Renal cortical epithelial cell (primary cell): ENCODE measurements around the gene EPB41L4A. TPM values are rescaled to one million over a fixed set of nuclear protein-coding genes. Genes with fewer than 3 reads are reported as not detected.
A peak's percentile ranks its signal among the peaks of the same experiment; 100 is the strongest.

Experiments used
- DNase-seq: peaks from one replicate; pipeline ENCODE4 v3.0.0-alpha.2; 2011; ENCODE audit warnings: low read depth
- total RNA-seq: library from RNA; depleted of rRNA; stranded (reverse); fragments of >200 nt; gene quantifications from 2 replicates; pipeline ENCODE4 v1.2.3, GENCODE V29; 2014

The EPB41L4A gene
- total RNA-seq, 1 donor from 2014 or later = 26.1 TPM

DNA sequence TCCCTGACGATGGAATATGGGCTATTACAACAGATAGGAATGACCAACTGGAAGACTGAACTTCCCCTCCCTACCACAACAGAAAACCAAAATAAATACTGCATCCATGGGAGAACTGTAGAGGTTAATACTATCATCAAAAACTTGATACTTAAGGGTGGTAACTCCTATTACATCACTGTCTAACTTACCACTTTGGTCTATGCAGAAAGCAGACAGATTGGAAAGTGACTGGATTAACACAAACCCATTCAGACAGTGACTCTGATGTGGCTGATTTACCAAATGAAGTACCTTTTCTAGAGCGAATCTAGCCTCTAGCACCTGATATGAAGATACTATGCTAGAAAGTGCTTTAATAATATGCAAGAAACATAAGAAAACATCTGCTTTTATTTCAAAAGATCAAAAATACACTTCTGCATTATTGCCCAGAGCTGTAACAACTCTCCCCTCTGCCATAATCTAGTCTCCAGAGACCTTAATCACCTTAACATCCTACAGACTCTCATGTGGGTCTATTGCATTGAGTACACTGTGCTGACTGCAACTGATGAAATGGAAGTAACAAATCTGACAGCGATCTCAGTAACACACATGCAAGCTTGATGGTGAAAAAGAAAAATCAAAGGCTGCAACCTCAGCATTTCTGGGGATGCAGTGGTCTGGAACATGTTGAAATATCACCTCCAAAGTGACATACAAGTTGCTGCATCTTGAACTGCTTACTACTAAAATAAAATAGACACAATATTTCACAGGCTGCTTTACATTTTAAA lies 62.7 kb downstream of the EPB41L4A start:
- DNase-seq = no peak

DNA sequence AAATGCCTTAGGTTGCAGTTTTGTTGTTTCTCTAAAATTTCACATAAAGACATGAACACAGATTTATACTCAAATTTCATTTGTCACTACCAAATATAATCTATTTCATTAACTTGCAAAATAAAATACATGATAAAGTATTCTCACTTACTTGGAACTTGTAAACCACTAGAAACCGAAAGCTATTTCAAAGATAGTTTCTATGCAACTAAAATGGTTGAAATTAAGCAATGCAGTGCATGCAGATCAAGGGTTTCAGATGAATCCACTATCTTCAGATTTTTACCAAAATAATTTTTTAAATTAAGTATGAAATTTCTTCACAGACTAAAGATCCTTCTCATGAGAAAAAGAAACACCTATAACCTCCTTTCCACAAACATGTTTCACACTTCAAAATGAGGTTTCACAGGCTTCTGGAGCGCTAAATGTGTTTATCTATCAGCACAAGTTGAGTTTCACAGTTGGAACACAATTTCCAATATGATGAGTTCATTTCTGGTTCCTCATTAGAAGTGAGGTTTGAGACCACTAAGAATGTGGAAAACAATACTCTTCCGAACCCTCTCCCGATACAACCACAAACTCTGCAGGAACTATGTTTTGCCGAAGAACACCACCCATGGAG lies 63.9 kb downstream of the EPB41L4A start:
- DNase-seq = no peak

DNA sequence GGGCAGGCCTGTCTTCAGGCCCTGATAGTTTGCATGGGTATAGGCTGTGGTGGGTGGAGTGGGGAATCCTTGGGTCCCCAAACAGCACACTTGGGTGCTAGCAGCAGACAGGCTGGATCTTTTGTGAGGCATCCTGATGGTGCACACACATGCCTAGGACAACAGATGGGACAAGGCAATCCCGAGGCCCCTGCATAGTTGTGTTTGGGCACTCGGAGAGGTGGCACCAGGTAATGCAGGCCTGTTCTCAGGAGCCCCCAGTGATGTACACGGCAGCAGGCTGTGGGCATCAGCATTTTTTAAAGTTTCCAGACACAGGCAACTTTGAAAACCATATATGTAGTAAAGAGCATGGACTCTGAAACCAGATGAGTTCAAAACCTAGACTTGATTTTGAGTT lies 65.4 kb downstream of the EPB41L4A start:
- no peak for DNase-seq

DNA sequence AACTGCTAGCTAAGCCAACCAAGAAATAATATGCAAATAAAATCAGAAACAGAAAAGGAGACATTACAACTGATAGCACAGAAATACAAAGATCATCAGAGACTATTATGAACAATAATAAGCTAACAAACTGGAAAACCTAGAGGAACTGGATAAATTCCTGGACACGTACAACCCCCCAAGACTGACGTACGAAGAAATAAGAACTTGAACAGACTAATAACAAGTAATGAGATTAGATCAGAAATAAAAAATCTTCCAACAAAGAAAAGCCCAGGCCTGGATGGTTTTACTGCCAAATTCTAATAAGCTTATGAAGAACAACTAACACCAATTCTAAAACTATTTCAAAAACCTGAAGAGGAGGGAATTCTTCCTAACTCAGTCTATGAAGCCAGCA lies 67.9 kb downstream of the EPB41L4A start:
- no peak for DNase-seq

DNA sequence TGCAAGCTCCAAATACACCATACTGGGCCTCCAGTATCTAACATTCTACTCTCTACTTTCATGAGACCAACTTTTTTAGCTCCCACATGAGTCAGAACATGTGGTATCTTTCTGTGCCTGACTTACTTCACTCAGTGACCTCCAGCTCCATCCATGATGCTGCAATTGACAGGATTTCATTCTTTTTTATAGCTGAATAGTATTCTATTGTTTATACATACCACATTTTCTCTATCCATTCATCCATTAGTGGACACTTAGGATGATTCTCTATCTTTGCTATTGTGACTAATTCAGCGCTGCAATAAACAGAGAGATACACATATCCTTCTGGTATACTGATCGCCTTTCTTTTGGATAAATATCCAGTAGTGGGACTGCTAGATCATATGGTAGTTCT lies 68.5 kb downstream of the EPB41L4A start:
- DNase-seq = no peak

DNA sequence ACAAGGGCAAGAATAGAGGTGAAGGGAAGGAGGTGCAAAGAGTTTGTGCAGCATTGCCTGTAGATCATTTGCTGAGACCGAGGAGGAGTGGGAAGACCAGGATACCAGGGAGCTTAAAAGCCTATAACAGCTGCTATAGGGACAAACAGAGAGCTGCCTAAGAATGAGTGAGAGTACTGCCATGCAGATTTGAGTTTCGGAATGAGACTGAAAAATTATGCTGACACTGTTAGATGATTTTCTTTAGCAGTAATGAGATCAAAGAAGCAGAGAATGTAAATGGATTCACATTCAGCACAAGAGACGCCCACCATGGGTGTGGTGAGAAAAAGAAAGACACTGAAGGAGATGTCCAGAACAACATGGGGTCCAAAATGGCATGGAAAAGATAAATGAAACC lies 69.7 kb downstream of the EPB41L4A start:
- no peak for DNase-seq

DNA sequence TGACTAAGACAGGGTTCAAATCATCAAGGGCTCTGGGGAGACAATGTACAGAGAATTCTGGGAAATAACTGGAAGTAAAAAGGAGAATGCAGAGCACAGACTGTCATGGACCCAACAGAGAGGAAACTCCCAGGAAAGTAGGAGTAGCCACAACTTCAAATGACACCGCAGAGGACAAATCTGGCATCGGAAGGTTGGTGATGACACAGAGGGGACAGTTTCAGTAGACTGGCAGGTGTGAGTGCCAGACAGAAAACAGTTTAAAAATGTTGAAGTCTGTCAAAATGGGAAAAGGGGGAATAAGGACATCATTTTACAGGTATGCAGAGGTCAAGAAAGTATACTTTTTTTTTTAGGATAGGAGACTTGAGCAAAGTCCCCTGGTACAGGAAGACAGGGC lies 70.2 kb downstream of the EPB41L4A start:
- no peak for DNase-seq

DNA sequence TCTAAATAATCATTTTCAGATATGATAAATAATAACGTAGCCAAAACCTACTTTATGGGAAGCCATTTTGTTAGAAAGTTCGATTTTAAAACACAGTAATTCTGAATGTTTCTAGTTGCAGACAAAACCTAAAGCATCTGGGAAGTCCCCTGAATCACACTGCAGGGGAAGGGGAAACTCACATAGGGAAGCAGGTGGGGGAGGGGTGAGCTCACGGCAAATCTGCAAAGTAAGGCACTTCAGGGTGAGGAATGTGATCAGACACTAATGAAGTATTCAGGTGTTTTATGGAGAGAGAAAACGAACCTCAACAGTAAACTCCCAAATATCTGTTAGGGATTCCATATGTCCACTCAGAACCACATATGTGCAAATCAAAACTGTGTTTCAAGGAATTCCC lies 70.7 kb downstream of the EPB41L4A start:
- no peak for DNase-seq

DNA sequence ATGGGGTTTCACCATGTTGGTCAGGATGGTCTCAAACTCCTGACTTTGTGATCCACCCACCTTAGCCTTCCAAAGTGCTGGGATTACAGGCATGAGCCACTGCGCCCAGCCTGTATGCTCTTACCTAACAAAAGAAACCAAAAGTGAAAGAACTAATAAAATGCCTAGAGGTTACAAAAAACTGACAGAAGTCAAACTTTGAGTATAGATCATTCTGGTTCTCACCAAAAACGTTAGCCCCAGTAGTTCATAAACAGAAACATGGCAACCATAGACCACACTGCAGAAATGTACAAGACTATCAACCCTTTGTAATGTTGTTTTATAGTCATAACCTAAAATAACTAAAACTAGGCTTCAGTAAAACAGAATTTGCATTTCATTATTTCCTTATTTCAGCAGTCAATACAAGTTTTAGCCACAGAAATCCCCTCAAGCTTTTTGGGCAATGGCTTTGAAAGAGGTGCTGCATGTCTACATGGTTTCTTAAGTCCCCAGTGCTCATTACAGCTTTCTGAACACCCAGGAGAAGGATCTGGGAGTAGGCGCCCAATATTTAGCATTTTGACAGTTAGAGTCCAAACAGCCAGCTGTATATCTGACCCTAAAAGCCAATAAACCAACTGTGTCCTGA lies 72.5 kb downstream of the EPB41L4A start:
- DNase-seq = no peak

DNA sequence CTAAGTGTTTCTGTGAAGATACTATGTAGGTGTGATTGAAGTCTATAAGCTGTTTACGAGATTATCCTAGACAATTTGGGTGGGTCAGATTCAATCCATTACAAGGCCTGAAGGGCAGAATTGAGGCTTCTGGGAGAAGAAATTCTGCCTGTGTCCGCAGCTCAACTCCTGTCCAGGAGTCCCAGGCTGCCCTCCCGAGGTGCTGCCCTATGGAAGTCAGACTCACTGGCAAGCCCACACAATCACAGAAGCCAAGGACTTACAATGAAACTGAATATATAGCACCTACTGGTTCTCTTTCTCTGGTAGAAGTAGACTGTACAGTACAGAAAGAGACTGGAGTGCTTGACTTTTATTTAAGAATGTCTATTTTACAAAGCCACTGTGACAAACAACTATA lies 74.5 kb downstream of the EPB41L4A start:
- DNase-seq = no peak

DNA sequence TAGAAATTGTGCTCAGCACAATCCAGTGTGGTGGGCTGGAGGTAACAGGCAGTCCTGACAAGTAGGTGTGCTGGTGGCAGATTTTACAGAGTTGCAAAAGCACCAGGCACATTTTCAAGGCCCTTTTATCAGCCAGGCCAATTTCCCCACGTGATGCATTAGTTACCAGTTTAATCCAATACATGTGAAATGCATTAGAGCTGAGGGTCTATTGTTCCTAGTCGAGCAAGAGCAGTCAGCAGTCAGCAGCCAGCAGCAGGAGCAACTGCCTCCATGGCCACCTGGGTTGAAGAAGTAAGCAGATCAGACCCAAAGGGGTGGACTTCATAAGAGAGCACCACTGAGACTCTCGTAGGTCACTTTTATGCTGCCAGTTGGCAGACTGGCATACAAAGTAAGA lies 76.7 kb downstream of the EPB41L4A start:
- no peak for DNase-seq

DNA sequence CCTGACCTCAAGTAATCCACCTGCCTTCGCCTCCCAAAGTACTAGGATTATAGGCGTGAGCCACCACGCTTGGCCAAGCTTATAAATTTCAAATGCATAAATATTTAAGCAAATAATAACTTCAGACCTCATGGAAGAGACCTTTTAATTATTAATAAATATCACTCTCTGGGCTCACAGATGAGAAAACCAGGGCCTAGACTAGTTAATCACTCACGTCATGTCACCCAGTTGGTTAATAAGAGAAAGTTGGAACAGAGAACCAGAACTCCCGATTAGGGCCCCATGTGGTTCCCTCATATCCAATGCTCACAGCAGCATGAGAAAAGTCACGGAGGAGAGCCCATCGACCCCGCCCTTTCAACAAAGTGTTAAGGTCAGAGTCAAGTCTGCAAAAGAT lies 79.3 kb downstream of the EPB41L4A start:
- DNase-seq = peak; percentile 74

DNA sequence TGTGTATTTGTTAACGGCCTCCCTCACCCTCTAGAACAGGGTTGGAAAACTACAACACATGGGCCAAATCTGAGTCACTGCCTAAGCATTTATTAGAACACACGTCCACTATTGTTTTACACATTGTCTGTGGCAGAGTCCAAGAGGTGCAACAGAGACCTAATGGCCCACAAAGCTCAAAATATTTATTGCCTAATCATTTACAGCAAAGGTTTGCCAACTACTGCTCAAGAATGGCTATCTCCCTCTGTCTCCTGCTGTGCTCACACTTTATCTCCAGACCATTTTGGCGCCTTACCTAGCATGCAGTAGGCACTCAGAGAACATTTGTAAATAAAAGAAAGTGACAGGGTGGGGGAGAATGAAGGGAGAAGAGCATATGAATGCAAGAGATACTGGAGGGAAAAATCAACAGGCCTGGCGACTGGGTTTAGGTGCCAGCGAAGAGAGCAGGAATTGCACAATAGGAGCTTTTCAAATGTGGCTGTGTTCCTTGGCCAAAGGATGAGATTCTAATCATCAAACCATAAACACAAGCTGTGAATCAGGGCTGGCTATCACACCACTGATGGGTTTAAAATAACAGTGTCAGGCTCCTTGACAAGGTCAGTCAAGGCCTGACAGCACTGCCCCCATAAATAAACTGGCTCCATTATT lies 80.3 kb downstream of the EPB41L4A start:
- DNase-seq = peak; percentile 99

DNA sequence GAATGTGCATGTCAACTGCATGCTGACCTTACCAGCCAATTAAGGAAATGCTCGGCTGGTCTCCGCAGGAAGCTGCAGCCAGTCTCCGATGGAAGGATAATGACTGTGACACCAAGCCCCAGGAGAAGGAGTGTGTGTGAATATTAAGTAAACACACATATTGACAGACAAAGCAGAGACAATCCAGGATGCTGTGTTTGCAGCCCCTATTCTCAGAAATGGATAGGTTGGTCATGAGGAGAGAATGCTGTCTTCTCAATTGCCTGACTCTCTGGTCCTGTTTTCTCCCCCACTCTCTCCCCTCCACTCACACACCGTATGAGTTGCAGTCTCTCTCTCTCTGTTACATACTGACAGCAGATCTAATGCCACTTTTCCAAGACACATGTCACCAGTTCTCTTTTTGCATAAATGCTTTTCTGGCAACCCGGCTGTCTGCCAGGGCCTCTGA lies 85.7 kb downstream of the EPB41L4A start:
- no peak for DNase-seq

DNA sequence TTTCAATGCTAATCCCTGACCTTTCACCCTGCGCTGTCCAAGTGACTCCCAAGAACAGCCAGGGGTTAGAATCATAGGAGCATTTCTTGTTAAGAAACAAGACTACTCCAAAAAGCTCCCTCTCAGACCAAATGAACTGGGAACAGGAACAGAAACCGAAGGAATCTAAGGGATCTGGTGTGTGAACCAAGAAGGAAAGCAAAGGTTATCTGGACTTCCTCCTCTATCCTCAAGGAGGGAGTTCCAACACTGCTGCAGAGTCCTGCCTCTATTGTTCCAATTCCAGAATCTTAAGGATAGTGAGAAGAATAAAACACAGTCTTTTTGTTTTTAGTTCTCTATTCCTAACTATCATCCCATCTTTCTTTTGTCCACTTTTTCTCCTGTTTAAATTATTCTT lies 87.2 kb downstream of the EPB41L4A start:
- DNase-seq = no peak

DNA sequence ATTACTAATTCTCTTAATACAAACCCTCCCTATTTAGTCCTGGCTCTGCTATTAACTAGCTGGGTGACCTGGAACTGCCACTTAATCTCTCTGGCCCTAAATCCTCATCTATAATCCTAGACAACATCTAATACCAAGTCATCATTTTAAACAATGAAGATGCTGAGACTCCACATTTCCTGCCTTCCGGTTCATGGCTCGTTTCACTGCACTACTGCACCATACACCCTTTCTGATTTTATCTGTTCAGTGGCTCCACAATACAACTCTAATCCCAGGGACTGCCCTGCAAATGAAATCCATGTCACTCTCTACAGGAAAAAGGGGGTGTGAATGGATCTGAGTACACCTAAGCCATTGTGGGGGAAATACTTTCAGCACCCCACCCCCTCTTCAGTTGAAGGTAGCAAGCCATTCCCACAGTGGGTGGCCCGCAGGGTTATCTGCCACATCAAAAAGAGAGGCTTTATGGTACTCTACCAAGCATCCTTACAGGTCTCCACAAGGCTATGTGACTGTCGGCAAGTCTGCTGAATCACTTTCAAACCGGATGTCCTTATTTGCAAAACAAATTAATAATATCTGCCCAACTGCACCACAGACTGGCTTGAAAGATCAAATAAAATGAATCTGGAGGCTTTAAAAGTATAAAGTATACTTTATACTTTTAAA lies 89.5 kb downstream of the EPB41L4A start:
- no peak for DNase-seq

DNA sequence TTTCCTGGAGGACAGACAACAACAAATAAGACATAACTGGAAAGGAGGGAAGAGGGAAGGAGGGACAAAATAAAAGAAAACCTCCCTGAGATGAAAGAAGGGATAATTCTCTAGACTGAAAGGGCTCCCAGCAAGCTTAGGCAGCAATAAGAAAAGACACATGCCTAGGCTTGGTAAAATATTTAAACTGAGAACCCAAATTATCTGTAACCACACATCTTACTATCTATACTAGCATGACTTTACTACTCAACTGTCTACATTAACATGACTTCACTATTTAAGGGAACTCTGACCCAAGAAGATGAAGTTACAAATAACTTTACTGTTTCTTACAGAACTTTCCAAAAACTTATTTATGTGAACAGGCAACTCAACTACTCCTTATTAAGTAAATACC lies 95.9 kb downstream of the EPB41L4A start:
- no peak for DNase-seq

DNA sequence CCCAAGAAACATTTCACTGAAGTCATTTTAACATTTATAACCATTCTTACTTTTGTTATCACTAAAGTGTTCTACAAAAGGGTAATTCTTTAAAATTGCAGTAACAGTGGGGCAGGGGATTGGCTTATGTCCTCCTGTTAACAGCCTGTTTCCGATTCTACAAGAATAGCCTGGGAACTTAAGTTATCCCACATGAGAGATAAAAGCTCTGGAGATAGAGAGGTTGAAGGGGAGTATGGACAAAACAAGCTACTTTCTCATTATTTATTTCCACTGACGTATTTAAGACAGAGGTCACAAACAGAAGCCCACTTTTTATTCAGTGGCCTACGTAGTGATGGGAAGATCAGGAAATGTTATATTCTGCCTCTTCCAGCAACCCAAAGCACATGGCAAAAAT lies 98.7 kb downstream of the EPB41L4A start:
- no peak for DNase-seq

DNA sequence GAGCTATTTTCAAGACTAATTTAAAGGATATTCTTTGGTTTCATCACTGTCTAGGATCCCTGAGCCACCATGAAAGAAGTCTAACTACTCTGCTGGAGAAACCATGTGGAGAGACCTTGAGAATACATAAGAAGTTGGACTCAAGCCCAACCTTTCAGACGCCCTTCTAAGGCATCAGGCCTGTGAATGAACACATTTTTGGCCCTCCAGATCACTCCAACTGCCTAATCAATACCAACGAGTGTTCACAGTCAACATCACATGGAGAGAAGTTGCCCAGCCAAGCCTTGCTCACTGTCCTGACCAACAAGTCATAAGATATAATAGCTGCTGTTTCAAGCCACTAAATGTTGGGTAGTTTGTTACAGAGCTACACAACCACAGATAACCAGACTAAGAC lies 100.7 kb downstream of the EPB41L4A start:
- DNase-seq = no peak

DNA sequence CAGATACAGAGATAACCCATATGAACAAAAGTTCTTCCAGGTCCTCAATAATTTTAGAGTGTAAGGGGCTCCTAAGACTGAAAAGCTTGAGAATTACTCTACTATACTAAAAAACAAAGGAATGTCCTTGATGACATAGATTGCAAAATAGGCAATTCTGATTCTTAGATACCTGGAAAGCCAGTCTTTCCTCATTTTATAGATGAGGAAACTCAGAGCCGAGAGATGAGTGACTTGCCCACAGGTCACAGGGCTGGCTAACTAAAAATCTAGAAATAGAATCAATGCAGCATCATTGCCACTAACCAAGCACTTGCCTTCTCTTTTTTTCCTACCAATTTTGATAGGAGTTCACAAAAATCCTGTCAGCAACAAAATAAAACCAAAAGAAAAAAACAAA lies 101.2 kb downstream of the EPB41L4A start:
- DNase-seq = no peak

DNA sequence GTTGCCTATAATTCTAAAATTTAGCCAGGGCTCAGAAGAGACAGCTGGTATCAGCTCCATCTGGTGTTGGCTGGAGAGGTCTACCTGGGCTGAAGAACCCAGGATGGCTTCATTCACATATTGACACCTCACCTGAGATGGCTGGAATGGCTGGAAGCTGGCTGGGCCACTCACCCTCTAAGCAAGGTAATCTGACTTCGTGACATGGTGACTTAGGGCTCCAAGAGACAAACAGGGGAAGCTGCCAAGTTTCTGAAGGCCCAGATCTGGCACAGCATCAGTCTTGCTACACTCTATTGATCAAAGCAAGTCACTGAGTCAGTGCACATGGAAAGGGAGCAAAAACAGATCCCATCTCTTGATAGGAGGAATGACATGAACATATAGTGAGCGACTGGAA lies 102.3 kb downstream of the EPB41L4A start:
- DNase-seq = peak; percentile 72

DNA sequence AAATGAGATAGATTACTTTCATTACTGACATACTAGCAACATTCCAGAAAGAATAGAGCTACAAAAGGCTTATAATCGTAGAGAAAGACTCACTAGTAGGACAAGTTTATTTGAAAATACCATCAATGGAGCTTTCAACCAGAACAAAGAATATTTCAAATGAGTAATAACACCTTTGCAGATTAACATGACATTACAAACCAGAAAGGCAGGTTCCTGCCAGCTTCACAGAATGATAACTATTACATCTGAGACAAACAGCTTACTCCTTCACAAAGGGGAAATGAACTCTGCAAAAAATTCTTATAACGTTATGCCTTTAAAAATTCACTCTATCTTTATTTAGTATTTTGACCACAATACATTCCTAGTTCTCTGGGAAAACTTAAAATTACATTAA lies 103.1 kb downstream of the EPB41L4A start:
- peak; percentile 42 for DNase-seq
